Measurements from ENCODE around the gene CLDND1.
A peak's percentile ranks its signal among the peaks of the same experiment; 100 is the strongest.

CLDND1 gene

GRCh38 chr3:98551236-98551635, 28.5 kb upstream of the CLDND1 start:
- DNase-seq: no peak

GRCh38 chr3:98550833-98551232, 28.1 kb upstream of the CLDND1 start:
- DNase-seq: no peak

- no peak for DNase-seq
Observed at GRCh38 chr3:98548544-98548943, 25.8 kb upstream of the CLDND1 start.

GRCh38 chr3:98545940-98546339, 23.2 kb upstream of the CLDND1 start:
- no peak for DNase-seq

GRCh38 chr3:98542623-98543022, 19.9 kb upstream of the CLDND1 start:
- DNase-seq: no peak

GRCh38 chr3:98541695-98542094, 19.0 kb upstream of the CLDND1 start:
- DNase-seq: no peak

- DNase-seq: no peak
Observed at GRCh38 chr3:98540346-98540745, 17.6 kb upstream of the CLDND1 start.

- no peak for DNase-seq
Observed at GRCh38 chr3:98536456-98537017, 13.8 kb upstream of the CLDND1 start.

- DNase-seq: no peak
Observed at GRCh38 chr3:98534734-98535133, 12.0 kb upstream of the CLDND1 start.

GRCh38 chr3:98534168-98534567, 11.5 kb upstream of the CLDND1 start:
- DNase-seq: no peak

GRCh38 chr3:98532709-98533571, 10.2 kb upstream of the CLDND1 start:
- DNase-seq: peak; percentile 11

- no peak for DNase-seq
Observed at GRCh38 chr3:98532275-98532637, 9.6 kb upstream of the CLDND1 start.

GRCh38 chr3:98531622-98532274, 9.0 kb upstream of the CLDND1 start, which contains the start of gene GPR15:
Gene GPR15 (plus strand): TSS chr3:98531978. CDS start chr3:98532034, 56 bp downstream.
- DNase-seq: no peak

GRCh38 chr3:98530676-98531075, 8.0 kb upstream of the CLDND1 start:
- no peak for DNase-seq

GRCh38 chr3:98529856-98530459, 7.3 kb upstream of the CLDND1 start:
- DNase-seq: no peak

GRCh38 chr3:98528474-98529346, 6.0 kb upstream of the CLDND1 start:
- DNase-seq: no peak

- DNase-seq: no peak
Observed at GRCh38 chr3:98525494-98525893, 2.8 kb upstream of the CLDND1 start.

GRCh38 chr3:98521897-98522543, 682 bp downstream of the CLDND1 start:
- peak; percentile 70 for DNase-seq

- DNase-seq: no peak
Observed at GRCh38 chr3:98519351-98519750, 3.4 kb downstream of the CLDND1 start.

- no peak for DNase-seq
Observed at GRCh38 chr3:98518816-98519215, 3.9 kb downstream of the CLDND1 start.

- no peak for DNase-seq
Observed at GRCh38 chr3:98514948-98515347, 7.8 kb downstream of the CLDND1 start.

GRCh38 chr3:98513736-98514135, 9.0 kb downstream of the CLDND1 start:
- DNase-seq: no peak

Measured in NCI-H82 (cell line).